Uterus (tissue), 2 donors: Measurements from ENCODE around the gene SLC16A6.

Experiments
- POLR2A ChIP-seq, 2 donors: fragments of 450-650 bp; IDR thresholded peaks; one replicate each; pipeline ENCODE4 v1.6.1; 2016; ENCODE audit warnings: antibody characterized with exemption in 2 of 2, mild to moderate bottlenecking in 1 of 2, moderate library complexity in 1 of 2
- TF ChIP-seq, protein P1 (sequence below), 4 experiments: fragments of 200-600 bp in 2 of 4; fragments of 450-650 bp in 2 of 4; sonication (generic) in 2 of 4; IDR thresholded peaks; one replicate each; pipeline ENCODE4 v1.5.1; 2016 to 2019; ENCODE audit warnings: antibody characterized with exemption in 4 of 4, mild to moderate bottlenecking in 2 of 4, moderate library complexity in 1 of 4

DNA sequence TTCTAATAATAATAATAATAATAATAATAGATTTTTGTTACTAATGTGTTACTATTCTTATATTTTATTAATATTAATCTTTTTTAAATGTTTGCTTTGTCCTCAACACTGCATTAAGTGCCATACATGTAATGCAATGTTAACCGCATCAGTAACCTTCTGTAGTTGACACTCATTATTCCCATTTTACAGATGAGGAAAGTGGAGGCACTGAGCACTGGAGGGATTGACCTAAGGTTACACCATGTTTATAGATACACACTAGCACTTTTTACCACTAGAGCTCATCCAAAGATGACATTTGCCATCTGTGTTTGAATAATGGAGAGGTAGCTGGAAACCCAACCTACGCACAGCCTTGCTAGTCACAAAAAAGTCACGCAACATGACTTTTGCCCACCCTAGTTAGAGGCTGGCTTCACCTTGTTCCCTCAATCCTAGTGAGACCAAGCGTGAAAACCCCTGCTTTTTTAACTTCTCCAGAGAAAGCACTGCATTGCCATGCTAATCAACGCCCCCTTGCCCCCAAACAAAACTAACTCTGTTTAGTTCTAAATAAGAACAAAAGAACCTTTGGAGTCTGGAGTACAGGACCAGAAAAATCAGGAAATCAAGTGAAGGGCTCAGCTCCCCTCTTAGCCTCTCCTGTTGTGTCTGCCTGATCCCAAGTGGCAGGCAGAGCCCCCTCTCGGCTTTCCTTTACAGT, 2.7 kb upstream of the SLC16A6 start:
- no peak for TF ChIP-seq POLR2A (IDR thresholded peaks at IDR 0.05)
- TF ChIP-seq, protein P1, sequence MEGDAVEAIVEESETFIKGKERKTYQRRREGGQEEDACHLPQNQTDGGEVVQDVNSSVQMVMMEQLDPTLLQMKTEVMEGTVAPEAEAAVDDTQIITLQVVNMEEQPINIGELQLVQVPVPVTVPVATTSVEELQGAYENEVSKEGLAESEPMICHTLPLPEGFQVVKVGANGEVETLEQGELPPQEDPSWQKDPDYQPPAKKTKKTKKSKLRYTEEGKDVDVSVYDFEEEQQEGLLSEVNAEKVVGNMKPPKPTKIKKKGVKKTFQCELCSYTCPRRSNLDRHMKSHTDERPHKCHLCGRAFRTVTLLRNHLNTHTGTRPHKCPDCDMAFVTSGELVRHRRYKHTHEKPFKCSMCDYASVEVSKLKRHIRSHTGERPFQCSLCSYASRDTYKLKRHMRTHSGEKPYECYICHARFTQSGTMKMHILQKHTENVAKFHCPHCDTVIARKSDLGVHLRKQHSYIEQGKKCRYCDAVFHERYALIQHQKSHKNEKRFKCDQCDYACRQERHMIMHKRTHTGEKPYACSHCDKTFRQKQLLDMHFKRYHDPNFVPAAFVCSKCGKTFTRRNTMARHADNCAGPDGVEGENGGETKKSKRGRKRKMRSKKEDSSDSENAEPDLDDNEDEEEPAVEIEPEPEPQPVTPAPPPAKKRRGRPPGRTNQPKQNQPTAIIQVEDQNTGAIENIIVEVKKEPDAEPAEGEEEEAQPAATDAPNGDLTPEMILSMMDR (IDR thresholded peaks at IDR 0.05) = no peak
